HUES64 (cell line): ENCODE results near the gene RELA.
"Not testable (repeated sequence)": the region's sequence is repeated elsewhere in the genome, so short reads cannot be mapped to it uniquely, and the experiment has no call there.

Source experiments
- H3K27ac ChIP-seq: 2 replicates; pipeline ENCODE4 v1.7.0; 2013; ENCODE audit warnings: low read depth, low read length, inconsistent platforms
- H3K27me3 ChIP-seq: 2 replicates; pipeline ENCODE4 v1.6.1; 2013; ENCODE audit warnings: mild to moderate bottlenecking, low read length; ENCODE audit not compliant: insufficient read depth
- H3K36me3 ChIP-seq: 2 replicates; pipeline ENCODE4 v1.6.1; 2013; ENCODE audit warnings: mild to moderate bottlenecking, low read length; ENCODE audit not compliant: insufficient read depth
- H3K4me1 ChIP-seq: 2 replicates; pipeline ENCODE4 v1.6.1; 2013; ENCODE audit warnings: mild to moderate bottlenecking, low read length, moderate library complexity; ENCODE audit not compliant: insufficient read depth
- H3K4me3 ChIP-seq: 2 replicates; pipeline ENCODE4 v1.5.1; 2013; ENCODE audit warnings: mild to moderate bottlenecking, low read length, moderate library complexity
- H3K9ac ChIP-seq: 2 replicates; pipeline ENCODE4 v1.6.1; 2013; ENCODE audit warnings: mild to moderate bottlenecking, low read depth, low read length
- H3K9me3 ChIP-seq: 2 replicates; pipeline ENCODE4 v1.6.1; 2013; ENCODE audit warnings: low read depth, low read length; ENCODE audit not compliant: insufficient read depth
- WGBS: fragments of 150-250, 120-280 bp; methylation state at CpG from one replicate; pipeline ENCODE4 v1.1.7; 2013; ENCODE audit warnings: missing lambda C conversion rate; 5-methylcytosine and 5-hydroxymethylcytosine counted together

Gene RELA

DNA sequence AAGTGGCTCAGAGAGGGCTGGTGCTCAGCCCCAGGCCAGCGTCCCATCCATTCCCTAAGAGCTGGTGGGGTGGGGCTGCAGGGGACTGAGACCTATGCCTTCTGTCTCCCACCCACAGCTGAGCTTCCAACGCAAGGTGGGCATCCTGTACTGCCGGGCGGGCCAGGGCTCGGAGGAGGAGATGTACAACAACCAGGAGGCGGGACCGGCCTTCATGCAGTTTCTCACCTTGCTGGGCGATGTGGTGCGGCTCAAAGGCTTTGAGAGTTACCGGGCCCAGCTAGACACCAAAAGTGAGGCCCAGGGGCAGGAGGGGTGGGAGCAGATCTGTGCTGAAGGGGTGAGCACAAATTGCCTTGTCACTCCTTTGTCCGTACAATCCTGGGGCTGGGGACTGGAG is 17.9 kb downstream of the RELA start:
- no peak overlapping the region for H3K9ac ChIP-seq
- no peaks in the 10 kb centered on the region for H3K9me3 ChIP-seq
- H3K27me3 ChIP-seq: no peaks in the 10 kb centered on the region; the same call in 1 of the 2 replicates
- no peak overlapping the region for H3K27ac ChIP-seq
- H3K36me3 ChIP-seq: peaks cover 5% of the 10 kb centered on the region; the same call in 1 of the 2 replicates
- H3K4me3 ChIP-seq: no peak overlapping the region
- H3K4me1 ChIP-seq: peaks cover 10% of the 10 kb centered on the region
- WGBS: 94% methylated on average over 11 of the region's 11 CpGs

DNA sequence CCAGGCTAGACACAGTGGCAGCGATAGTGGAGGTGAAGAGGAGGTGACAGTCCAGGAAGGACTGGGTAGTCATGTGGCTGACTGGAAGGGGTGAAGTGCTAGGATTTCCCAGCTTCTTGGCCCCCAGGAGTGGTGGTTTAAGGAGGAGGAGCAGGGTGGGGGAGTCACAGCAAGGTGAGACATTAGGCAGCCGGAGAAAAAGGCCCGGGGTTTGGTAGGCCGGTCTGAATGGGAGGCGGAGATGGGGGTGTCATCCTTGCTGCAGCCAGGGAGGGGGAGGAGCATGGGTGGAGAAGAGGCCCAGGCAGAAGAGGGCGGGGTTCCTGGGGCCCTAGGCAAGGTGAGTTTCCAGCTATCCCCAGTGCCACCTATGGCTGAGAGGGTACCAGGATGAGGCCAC is 18.7 kb downstream of the RELA start:
- Histone ChIP-seq H3K36me3 (no peaks in the 10 kb centered on the region), H3K9ac (no peak overlapping the region), H3K27me3 (no peaks in the 10 kb centered on the region; the same call in 1 of the 2 replicates), H3K27ac (no peak overlapping the region), H3K4me3 (no peak overlapping the region), H3K9me3 (no peaks in the 10 kb centered on the region), H3K4me1 (peaks cover 11% of the 10 kb centered on the region)
- 69% methylated on average over 6 of the region's 6 CpGs for WGBS

DNA sequence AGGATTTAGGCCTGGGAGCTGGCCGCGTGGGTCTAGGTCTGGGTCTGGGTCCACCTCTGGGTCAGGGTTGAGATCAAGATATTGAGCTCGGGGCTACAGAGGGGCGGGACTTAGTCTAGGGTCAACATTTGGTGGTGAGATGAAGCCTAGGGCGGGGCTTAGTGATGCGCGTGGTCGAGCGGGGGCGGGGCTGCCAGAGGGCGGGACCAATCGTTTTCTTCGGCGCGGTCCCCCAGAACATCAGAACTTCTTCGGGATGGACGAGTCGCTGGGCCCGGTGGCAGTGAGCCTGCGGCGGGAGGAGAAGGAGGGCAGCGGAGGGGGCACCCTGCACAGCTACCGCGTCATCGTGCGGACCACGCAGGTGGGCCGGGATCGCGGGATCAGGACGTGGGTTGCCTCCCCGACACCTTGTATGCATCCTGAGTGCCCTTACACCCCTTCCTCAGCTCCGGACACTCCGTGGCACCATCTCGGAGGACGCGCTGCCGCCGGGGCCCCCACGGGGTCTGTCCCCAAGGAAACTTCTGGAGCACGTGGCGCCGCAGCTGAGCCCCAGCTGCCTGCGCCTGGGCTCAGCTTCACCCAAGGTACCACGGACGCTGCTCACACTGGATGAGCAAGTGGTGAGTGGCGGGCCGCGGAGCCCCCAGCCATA is 20.6 kb downstream of the RELA start:
- 0 out of 2 replicates have a peak, but pooled peaks cover under 1% of the 10 kb centered on the region for H3K36me3 ChIP-seq
- 0 out of 2 replicates have a peak overlapping the region, but pooled peaks have one; percentile 55 for H3K27ac ChIP-seq
- H3K4me1 ChIP-seq: peaks cover 20% of the 10 kb centered on the region
- H3K4me3 ChIP-seq: peak overlapping the region; percentile 31
- WGBS: 92% methylated on average over 49 of the region's 49 CpGs
- no peak overlapping the region; the same call in 1 of the 2 replicates for H3K9ac ChIP-seq
- H3K9me3 ChIP-seq: no peaks in the 10 kb centered on the region
- H3K27me3 ChIP-seq: no peaks in the 10 kb centered on the region

DNA sequence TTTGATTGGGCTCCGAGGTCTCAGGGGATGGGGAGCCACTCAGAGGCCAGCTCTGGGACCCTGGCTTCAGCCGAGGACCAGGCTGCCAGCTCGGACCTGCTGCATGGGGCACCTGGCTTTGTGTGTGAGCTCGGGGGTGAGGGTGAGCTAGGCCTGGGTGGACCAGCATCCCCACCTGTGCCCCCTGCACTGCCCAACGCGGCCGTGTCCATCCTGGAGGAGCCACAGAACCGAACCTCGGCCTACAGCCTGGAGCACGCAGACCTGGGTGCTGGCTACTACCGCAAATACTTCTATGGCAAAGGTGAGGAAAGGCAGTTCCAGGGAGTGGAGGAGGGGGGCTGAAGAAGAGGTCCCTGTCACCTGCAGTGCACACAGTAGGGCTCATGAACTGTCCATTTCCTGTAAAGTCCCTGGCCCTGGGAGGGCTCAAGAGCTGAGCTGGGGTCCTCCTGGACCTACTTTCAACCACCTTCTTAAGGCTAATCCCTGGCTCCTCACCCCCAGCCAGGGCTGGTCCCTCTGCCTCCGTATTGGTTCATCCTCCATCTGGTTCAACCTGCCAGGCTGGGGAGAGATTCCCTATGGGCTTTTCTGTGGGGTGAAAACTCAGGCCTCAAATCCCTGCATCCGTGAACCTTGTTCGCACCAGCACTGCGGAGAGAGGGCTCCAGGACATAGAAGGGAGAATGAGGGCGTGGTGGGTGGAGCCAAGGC is 21.3 kb downstream of the RELA start:
- WGBS: 94% methylated on average over 16 of the region's 16 CpGs

DNA sequence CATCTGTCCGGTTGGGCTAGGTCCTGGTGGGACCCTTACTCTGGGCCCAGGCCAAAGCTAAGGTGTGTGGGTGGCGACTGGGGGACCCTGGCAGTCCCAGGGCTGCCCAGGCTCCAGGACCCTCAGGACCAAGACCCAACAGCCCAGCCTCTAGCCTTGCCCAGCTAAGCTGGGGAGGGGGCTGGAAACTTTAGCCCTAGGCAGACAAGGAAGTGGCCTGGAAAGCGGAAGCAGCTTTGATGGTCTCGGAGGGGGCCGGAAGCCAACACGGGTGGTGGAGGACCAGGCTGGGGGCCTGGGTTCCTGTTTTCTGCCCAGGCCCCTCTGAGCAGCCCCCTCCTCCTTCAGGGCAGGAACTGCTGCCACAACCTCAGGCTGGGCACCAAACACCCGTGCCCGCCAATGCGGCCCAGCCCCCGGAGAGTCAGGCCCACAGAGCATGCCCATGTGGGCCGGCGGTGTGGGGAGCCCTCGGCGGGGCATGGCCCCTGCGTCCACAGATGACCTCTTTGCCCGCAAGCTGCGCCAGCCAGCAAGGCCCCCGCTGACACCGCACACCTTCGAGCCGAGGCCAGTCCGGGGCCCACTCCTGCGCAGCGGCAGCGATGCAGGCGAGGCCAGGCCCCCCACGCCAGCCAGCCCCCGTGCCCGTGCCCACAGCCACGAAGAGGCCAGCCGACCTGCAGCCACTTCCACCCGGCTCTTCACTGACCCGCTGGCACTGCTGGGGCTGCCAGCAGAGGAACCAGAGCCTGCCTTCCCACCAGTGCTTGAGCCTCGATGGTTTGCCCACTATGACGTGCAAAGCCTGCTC is 22.0 kb downstream of the RELA start:
- H3K27ac ChIP-seq: no peak overlapping the region
- no peak overlapping the region for H3K4me3 ChIP-seq
- no peaks in the 10 kb centered on the region for H3K9me3 ChIP-seq
- peaks cover 15% of the 10 kb centered on the region for H3K36me3 ChIP-seq
- H3K9ac ChIP-seq: no peak overlapping the region
- H3K4me1 ChIP-seq: peaks cover 20% of the 10 kb centered on the region
- no peaks in the 10 kb centered on the region for H3K27me3 ChIP-seq
- WGBS: 95% methylated on average over 35 of the region's 35 CpGs

More for the DNA sequence above, 21.3 kb downstream of the RELA start:
- Histone ChIP-seq H3K27me3 (no peaks in the 10 kb centered on the region), H3K4me1 (peaks cover 20% of the 10 kb centered on the region), H3K4me3 (peak overlapping the region; percentile 31; the same call in 1 of the 2 replicates), H3K36me3 (peaks cover 8% of the 10 kb centered on the region), H3K9ac (no peak overlapping the region), H3K27ac (peak overlapping the region; percentile 55; the same call in 1 of the 2 replicates), H3K9me3 (no peaks in the 10 kb centered on the region)

DNA sequence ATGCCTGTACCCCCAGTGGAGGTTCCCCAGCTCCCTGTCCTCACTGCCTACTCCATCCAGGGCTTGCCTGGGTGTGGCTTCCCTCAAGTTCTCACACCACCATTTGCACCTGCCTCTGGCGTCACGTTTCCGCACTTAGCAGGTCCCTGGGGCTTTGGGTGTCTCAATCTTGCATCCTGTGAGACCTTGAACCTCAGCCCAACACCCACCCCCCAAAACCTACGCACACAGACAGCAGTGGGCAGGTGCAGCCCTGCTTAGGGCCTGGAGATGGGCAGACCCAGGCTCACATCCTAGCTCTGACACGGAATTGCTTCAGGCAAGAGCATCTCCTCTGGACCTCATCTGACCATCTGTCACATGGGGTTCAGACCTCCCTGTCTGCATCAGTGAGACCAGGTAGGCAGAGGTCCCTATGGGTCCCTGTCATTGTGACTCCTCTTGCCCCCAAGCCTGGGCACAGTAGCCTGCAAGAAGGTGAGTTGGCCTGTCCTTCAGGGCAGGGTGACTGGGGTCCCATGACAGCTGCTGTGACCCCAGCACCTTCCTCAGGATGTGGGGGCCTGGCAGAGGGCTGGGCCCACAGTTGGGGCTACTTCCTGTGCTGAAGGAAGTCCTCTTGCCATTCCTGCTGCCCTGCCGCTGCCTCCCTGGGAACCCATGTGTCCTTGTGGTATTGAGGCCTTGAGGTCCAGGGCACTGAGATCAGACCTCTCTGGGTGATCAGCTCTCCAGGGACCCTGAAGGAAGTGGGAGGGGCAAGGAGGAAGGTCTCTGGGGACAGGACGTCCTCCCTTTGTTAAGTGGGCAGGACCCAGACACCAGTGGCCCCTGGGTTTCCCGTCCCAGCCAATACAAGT is 22.9 kb downstream of the RELA start:
- Histone ChIP-seq H3K27ac (no peak overlapping the region), H3K9ac (no peak overlapping the region), H3K36me3 (peaks cover 24% of the 10 kb centered on the region), H3K4me3 (no peak overlapping the region), H3K9me3 (no peaks in the 10 kb centered on the region), H3K4me1 (peaks cover 20% of the 10 kb centered on the region), H3K27me3 (no peaks in the 10 kb centered on the region)
- WGBS: 92% methylated on average over 8 of the region's 8 CpGs

DNA sequence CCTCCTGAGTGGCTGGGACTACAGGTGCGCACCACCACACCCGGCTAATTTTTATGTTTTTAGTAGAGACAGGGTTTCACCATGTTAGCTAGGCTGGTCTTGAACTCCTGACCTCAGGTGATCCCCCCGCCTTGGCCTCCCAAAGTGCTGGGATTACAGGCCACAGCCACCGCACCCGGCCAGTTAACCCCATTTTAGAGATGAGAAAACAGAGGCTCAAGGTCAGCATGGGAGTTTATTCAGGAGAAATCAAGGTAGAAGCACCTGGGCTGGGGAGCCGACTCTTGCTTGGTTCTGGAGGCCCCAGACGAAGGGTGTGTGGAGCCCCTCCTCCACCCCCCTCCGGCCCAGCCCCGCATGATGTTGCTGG is 23.5 kb downstream of the RELA start:
- H3K9me3 ChIP-seq, H3K27me3 ChIP-seq, H3K9ac ChIP-seq, H3K4me3 ChIP-seq, H3K27ac ChIP-seq: not testable (repeated sequence)
- WGBS: 96% methylated on average over 9 of the region's 9 CpGs
- Histone ChIP-seq H3K4me1 (peaks cover 20% of the 10 kb centered on the region), H3K36me3 (peaks cover 30% of the 10 kb centered on the region)

DNA sequence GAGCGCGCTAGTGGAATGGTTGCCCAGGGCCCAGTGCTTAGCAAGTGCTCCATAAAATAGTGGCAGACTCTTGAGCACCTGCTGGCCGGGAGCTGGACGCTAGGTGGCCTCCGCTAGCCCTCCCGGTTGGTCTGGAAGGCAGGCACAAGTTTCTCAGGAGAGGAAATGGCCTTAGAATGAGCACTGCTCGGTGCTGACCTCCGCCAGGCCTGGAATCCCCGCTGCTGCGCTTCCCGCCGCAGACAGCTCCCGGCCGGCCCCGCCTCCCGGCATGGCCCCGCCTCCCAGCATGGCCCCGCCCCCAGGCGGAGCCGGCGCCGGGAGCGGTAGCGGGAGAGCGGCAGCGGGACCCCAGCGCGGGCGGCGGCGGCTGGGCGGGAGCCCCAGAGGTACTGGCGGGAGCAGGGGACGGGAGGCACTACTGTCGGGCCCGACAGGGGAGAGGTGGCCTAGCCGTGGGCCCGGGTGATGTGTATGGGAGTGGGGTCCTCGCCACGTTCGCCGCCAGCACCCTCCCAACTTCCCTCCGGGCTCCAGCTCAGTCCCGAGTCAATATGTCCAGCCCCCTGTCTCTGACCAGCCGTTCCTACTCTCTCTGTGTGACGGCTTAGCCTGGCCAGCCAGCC is 24.8 kb downstream of the RELA start, which contains the start of gene SIPA1:
Gene SIPA1, plus strand, starts transcription at position 308 of the 626 bp plus-strand sequence. CDS start 2,821 bp downstream, outside the sequence.
- peak within 1 kb of the TSS; percentile 78 for H3K27ac ChIP-seq
- no peaks in the 10 kb centered on the region for H3K9me3 ChIP-seq
- H3K27me3 ChIP-seq: no peaks in the 10 kb centered on the region
- 4% methylated on average over 44 of the region's 46 CpGs for WGBS
- peaks cover 43% of the 10 kb centered on the region for H3K36me3 ChIP-seq
- peaks cover 14% of the 10 kb centered on the region for H3K4me1 ChIP-seq
- peak within 1 kb of the TSS; percentile 76 for H3K4me3 ChIP-seq
- peak within 1 kb of the TSS; percentile 80 for H3K9ac ChIP-seq

DNA sequence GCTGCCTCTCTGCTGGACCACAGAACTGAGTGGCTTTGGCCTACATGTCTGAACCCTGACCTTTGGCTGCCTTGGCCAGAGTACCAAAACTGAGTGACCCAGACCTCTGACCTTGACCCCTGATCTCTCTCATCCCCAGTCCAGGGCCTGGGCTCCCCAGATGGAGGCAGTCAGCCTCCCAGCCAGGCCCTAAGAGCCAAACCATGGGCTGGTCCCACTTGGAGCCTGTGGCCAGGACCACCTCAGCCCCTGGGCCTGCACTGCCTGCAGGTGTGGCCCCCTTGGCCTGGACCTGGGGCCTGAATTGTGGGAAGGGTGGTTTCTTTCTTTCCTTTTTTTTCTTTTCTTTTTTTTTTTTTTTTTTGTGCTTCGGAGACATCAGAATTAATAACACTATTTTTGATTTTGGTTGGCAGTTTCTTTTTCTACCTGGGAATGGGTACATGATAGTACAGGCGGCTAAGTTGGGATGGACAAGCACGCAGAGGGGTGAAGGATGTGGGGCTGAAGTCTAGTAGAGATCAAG is 25.6 kb downstream of the RELA start:
- peak overlapping the region; percentile 73; the same call in 1 of the 2 replicates for H3K27ac ChIP-seq
- H3K27me3 ChIP-seq: no peaks in the 10 kb centered on the region
- H3K9ac ChIP-seq: peak overlapping the region; percentile 17; the same call in 1 of the 2 replicates
- H3K36me3 ChIP-seq: peaks cover 44% of the 10 kb centered on the region
- peaks cover 14% of the 10 kb centered on the region for H3K4me1 ChIP-seq
- WGBS: 96% methylated on average over 3 of the region's 3 CpGs
- peak overlapping the region; percentile 76; the same call in 1 of the 2 replicates for H3K4me3 ChIP-seq
- H3K9me3 ChIP-seq: no peaks in the 10 kb centered on the region
